NCI-H526 treated with DMSO at 0.1 percent for 48 hours (cell line): ENCODE measurements around the gene GRIFIN.
"Not testable (repeated sequence)": the region's sequence is repeated elsewhere in the genome, so short reads cannot be mapped to it uniquely, and the experiment has no call there.

Experiments
- DNase-seq: peaks from one replicate; lab custom pipeline; 2025; lab: John Stamatoyannopoulos, UW

Gene GRIFIN

DNA sequence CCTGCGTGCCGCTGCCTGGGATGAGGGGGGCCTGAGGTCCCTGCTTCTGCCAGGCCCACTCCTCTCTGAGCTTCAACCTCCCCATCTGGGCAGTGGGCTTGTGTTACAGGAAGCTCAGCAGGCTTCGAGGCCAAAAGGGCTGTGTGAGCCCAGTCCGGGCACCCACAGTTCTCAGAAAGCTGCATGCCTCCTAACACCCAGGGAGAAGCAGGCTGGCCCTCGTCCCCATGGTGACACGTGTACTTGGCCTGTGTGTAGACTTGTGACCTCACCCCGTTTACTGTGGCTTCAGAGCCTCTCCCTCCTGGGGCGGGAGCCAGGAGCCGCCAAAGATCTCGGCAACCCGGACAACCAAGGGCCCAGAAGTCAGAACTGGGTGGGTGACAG, 2.2 kb upstream of the GRIFIN start:
- DNase-seq, result no peak

DNA sequence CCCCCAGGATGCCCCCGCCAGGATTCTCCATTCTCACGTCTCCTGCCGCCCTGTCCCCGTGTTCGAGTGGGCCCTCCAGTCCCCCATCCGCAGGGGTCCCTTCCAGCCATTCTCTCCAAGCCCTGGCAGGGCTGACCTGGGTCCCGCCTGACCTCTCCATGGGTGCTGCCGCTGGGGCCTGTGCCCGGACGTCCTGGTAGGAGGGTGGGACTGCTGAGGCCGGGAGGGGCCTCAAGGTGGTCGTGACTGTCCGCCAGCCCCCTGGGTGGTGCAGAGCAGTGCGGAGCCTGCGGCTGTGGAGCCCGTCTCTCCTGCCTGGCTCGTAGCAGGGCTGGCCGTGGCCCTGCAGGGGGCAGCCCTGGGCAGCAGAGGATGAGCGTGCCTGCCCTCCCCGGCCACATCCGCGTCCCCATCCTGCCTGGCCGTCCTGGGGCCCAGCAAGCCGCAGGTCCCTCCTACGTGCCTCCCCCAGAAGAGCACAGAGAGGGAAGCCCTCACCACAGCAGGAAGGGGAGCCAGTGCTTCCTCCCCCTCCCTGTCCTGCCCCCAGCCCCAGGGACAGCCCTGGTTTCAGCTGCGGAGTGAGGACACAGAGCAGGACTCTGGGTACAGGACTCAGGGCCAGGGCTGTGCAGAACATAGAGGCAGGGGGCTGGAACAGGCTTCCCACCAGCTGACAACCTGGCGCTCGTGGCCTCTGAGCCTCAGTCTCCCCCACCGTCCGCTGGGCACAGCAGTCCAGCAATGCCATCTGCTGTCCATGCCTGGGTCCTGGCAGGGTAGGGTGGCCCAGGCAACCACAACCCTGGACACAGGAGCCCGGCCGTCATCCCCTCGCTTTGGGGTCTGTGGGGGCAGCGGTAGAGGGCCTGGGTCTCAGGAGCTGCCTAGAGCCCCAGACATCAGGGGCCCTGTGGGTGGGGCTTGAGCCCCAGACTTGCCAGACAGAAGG, 1.5 kb upstream of the GRIFIN start:
- DNase-seq, result no peak

DNA sequence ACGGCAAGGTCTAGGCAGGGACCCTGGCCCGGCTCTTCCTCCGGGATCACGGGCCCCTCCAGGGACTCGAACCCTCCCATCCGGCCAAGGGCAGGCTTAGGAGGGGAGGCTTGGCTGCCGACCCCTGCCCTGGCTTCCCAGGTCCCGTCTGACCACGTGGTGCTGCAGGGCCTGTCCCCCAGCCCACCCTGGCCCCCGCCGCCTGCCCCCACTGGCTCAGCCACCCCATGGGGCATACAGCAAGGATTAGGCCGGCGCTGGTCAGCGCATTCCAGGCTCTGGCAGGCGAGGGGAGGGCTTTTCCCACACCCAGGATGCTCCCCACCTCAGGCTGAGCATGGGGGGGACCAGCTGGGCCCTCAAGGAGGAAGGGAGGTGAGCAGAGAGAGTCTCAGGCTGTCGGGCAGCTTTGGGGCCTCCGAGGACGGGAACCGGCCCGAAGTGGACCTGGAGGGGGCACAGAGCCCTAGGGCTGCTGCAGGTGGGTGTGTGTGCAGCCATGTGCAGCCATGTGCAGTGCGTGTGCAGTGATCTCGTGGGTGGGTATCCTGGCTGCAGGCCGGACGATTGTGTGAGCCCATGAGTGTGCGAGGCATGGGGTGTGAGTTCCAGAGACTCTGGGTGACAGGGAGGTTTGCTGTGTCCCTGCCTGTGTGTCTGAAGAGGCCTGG, 713 bp upstream of the GRIFIN start:
- no peak for DNase-seq

DNA sequence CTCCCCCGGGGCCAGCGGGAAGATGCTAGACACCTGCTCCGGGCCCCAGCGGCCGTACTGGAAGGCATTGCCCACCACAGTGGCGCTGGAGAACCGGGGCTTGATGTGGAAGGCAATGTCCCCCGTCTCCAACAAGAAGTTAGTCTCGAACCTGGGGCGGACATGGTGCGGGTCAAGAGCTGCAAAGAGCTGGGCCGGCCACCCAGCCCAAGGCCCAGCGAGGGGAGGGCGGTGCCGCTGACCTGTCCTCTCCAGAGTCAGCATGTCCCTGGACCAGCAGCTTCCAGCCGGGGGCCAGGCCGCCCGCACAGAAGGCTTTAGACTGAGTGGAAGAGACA, 551 bp downstream of the GRIFIN start:
- no peak for DNase-seq

DNA sequence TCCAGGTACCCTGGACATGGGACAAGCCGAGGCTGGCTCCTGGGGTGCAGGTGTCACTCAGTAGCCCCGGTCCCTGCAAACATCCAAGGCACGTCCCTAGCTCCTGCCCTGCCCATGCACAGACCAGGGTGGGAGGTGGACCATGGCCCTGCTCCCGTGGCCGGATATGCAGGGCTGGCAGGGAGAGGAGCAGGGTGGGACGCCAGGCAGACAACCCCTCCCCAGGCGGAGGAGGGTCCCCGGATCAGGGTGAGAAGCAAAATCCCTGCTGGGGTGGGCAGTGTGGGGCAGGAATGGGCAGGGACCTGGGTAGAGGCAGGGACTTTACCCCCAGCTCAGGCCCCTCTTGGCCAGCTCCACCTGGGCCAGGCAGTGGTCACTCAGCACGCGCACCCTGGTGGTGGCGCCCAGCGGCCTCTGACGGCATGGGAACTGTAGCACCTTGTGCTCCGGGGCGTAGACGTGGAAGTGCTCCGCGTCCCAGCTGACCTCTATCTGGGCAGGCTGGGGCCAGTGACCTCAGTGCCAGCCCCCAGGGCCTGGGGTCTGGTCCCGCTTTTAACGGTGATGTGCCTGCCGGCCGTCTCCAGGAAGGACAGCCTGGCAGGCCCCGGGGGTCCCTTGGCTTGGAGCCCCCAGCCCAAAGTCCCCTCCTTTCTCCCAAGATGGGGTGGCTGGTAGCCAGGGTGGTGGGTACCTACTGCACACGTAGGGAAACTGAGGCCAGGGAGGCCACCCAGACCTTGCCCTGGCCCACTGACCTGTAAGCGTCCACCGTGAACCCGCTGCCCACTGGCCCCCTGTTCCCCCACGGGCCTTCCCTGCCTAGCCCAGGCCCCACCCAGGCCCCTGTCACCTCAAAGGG, 1.2 kb downstream of the GRIFIN start:
- no peak for DNase-seq

DNA sequence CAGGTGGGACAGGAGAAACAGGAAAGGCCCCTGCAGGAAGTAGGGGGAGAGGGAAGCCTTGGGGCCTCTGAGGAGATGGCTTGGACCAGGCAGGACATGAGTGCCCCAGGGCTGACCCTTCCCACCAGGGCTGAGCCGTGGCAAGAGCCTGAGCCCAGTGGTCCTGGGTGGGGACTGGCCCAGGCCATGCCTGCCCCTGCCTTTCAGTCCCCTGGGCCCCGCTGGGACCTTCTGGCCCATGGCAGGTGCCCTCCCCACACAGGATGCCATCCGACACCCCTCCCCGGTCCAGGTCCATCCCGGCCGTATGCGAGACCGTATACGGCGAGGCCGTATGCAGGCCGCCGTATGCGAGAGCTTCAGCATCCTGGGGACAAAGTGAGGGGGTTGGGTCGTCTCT, 2.0 kb downstream of the GRIFIN start:
- DNase-seq, result no peak

DNA sequence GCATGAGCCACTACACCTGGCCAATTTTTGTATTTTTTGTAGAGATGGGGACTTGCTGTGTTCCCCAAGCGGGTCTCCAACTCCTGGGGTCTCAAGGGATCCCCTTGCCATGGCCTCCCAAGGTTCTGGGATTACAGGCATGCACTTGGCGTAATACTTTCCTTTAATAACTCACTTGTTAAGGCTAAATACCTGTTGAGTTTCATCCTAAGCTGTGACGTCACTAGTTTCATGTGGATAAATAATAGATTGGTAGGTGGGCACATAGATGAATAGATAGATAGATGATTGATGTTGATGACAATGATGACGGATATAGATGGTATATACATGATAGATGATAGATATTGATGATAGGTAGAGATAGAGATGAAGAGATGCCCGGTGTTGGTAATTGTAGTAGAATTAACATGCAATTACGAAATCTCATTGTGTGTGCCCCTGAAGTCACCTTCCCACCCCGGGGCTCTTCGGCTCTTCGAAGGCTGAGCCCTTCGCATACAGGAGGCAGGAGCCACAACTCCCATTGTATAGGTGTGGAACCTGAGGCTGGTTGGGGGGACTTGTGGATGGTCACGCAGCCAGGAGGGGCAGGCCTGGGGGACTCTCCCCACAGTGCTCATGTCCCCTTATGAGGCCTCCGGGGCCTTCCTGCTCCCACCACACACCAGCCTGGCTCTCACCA, 2.6 kb downstream of the GRIFIN start:
- DNase-seq, result no peak

DNA sequence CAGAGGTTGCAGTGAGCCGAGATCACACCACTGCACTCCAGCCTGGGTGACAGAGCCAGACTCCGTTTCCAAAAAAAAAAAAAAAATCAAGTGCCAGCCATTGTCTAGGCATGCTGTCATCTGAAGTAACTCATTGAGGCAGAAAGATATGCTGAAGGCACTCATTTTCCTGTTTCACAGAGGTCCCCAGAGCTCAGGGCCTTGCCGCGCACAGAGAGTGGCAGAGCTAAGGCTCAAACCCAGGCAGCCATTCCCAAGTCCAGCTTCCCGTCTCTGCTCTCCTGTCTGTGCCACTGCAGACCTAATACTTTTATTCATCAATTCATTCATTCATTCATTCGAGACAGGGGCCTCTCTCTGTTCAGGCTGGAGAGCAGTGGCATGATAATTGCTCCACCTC, 3.5 kb downstream of the GRIFIN start:
- DNase-seq, result no peak

DNA sequence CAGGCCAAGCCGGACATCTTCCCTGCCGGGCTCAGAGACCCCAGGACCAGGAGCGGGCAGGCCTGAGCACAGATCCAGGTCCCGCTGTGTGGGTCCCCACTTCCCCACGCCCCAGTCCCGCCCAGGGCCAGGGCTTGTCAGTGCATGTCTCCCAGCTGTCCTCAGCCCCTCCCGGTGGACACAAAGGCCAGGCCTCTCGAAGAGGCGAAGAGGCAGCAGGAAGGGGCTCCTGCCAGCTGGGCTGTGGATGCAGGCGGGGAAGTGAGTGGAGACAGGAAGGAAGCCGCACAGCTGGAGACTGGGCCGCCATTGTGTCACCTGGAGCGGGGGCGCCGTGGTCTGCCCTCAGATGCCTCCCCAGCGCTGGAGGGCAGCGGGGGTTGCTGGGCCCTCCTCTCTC, 4.8 kb downstream of the GRIFIN start:
- no peak for DNase-seq

DNA sequence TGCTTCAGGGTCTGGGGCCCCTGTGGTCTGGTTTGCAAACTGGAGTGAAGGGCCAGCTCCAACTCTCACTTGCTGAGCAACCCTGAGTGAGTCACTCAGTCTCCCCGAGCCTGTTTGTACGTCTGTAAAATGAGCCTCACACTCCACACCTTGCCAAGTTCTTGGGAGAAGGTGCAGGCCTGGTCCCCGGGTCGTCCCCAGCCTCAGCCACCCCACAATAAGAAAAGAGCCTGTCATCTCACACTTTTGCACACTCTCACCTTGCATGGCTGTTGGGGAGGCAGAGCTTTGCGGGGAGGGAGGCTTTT, 5.2 kb downstream of the GRIFIN start:
- DNase-seq, result no peak

DNA sequence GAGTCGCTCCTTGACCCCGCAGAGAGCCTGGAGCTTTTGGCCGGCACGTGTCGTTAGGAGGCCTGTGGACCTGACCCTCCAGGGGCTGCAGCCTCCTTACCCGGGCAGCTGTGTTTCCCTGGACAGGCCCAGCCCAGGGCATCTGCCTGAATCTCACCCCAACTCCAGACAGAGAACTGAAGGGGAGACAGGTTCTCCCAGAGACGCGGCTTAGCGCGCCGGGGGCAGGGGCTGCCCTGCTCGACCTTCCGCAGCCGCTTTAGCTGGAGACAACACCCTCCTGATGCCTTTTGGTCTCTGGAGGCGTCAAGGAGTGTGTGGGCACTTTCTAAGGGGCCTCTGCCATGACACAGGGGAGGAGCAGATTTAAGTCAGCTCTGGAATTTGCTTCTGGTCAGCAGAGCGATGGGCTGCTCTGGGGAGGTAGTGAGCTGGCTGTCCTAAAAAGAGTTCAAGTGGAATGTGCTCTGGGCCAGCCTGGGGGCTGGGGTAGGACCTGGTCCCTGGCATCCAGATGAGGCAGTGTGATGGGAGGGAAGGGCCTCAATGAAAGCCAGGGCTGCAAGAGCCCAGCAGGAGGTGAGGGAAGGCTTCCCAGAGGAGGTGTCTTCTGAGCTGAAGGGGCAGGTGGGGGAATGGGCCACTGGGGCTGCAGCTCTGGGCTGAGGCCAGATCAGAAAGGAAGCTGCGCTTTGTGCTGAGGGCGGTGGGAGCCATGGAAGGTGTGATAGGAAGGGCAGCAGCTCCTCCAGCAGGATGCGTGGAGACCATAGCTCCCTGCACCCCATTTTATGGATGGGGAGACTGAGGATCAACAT, 5.8 kb downstream of the GRIFIN start:
- DNase-seq, result no peak

DNA sequence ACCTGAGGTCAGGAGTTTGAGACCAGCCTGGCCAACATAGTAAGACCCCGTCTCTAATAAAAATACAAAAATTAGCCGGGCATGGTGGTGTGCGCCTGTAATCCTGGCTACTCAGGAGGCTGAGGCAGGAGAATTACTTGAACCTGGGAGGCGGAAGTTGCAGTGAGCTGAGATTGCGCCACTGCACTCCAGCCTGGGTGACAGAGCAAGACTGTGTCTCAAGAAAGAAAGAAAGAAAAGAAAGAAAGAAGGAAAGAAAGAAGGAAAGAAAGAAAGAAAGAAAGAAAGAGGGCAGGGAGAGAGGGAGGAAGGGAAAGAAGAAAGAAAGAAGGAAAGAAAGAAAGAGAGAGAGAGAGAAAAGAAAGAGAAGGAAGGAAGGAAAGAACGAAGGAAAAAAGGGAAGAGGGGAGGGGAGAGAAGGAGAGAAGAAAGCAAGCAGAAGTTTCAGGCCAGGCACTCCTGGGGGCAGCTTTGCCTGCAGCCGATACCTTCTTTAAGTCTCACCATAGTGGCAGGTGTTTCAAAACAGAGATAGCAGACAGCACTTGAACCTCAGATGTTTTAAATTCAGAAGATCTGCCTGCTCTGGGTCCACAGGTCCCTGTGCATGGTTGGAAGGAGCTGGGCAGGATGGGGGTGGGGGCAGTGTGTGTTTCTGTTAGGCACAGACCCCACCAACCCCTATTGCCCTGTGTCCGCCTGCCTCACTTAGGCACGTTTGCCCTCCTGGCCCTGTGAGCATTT, 6.6 kb downstream of the GRIFIN start:
- DNase-seq, result not testable (repeated sequence)

DNA sequence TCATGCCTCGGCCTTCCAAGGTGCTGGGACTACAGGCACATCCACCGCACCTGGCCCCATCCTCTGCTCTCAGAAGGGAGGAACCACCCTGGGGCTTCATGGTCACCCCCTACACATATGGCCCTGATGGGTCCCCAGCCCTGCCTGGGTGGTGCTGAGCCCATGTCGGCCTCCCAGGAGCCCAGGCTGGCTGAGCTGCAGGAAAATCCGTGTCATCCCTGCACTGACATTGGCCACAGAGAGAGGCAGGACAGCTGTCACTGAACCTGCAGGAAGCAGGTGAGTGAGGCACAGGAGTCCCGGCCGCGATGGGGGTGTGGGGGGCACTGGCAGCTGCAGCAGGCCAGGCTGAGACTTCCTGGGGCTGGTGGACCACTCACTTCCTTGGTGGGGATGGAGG, 8.0 kb downstream of the GRIFIN start:
- DNase-seq, result no peak

DNA sequence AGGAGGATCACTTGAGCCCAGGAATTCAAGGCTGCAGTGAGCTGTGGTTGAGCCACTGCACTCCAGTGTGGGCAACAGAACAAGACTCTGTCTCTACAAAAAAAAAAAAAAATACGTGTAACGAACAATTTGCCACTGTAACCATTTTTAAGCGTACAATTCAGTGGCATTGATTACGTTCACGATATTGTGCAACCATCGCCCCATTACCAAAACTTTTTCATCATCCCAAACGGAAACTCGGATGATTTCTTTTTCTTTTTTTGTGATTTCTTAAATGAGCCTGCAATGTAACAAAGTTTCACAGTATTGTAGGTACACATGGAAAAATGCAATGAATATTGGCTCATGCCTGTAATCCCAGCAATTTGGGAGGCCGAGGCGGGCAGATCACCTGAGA, 9.5 kb downstream of the GRIFIN start:
- no peak for DNase-seq

DNA sequence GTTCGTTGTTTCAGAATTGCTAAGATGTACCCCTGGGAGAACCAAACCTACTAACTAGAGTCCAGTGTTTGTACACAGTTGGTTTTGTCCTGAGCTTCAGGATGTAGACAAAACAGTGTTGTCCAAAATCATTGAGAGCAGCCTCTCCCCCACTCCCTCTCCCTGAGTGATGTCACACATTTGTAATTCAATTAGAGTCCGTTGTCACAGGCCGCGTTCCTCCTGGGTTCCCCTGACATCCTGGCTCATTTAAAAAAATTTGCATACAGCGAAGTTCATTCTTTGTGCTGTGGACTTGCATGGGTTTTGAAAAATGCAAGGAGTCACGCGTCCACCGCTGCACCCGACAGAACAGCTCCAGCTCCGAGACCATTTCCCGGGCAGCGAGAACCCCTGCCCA, 10.3 kb downstream of the GRIFIN start:
- peak; percentile 86 for DNase-seq

DNA sequence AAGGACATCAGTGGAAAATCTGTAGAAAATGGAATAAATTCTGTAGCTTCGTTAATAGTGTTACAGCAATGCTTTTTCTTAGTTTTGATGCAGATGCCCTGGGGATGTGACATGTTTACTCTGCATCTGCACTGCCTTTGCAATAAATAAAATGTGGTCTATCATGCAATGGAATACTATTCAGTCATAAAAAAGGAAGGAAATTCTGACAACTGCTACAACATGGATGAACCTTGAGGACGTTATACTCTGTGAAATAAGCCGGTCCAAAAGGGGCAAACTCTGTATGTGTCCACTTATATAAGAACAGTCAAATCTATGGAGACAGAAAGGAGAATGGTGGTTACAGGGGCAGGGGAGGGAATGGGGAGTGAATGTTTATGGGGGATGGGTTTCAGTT, 13.5 kb downstream of the GRIFIN start:
- DNase-seq, result no peak

DNA sequence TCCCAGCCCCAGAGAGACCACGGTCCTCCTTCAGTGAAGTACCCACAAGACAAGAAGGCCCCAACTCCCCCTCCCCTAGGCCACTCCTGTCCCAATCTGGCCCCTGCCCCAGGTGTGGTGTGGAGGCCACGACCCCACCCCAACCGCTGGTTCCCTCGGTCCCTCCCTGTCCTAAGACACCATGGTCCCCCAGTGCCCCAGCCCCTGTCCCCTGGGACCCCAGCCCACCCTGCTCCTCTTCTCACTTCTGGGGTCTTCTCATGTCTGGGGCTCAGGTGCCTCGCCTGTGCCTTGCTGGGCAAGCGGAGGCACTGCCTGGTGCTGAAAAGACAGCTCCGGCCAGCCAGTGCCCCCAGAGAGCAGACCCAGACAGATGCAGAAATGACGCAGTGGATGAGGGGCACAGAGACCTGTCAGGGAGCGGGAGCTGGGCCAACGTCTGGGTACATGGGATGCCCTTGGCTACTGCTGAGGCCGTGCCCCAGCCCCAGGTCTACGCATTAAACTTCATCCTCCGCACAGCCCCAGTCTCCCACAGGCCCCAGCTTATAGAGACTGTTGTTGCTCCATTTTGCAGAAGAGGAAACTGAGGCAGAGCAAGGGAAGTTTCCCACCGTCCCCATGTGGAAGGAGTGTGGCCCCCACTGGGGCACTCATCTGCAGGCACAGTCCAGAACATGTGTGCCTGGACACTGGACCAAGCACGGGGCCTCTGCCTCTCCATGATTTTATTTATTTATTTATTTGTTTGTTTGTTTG, 14.8 kb downstream of the GRIFIN start:
- no peak for DNase-seq

DNA sequence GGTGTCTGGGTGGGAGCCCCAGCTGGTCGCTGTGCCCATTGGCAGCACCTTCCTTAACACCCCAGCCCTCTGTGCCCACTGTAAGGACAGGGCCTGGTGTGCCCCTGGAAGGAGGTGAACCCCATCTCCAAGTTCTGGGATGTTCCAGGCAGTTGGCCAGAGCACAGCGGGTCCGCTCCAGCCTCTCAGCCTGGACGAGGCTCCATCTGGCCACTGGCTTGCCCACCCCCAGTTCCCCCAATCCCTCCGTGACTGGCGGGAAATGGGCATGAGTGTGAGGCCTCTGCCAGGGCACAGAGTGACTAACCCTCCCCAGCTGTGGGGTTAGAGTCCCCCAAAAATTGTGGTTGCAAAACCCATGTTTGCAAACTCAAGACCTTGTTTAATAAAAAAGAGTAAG, 15.6 kb downstream of the GRIFIN start:
- no peak for DNase-seq

DNA sequence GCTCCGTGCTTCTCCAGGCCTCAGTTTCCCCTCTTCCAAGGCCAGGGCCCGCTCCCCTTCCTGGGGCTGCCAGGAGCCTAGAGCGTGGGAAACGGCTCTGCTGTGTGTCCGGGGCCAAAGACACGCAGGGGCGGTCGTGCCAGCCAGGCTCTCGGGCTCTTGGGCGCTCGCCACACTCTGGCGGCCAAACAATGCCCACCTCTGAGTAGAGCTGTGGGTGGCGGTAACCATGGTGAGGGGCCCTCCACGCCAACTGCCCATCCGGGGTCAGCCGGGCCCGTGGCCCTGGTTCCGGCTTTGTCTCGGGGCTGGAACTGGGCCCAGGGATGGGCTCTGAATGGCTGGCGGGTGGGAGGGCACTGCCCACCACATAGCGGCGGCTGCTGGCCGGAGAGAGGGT, 16.0 kb downstream of the GRIFIN start:
- no peak for DNase-seq

DNA sequence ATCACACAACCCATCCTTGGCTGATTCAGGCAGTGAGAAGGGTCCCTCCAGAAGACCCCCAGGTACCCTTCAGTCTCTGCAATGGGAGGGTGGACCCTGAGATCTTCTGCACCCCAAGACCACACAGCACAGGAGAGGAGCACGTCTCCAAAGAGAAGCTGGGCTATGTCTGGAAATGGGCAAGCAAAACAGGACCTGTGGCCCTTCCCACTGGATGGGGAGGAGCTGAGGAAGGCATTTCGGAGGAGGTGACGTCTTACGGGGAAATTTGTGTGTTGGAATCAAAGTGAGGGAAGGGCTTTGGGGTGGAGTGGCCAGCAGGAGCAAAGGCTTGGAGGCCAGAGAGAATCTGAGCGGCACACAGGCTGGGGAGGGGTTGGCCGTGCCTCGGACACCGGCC, 16.5 kb downstream of the GRIFIN start:
- DNase-seq, result no peak
